AML-193 (cell line): ENCODE measurements around the gene NPY.

Experiments
- DNase-seq, 2 experiments: peaks; one replicate each; lab custom pipeline; 2025; lab: John Stamatoyannopoulos, UW

Gene NPY

DNA sequence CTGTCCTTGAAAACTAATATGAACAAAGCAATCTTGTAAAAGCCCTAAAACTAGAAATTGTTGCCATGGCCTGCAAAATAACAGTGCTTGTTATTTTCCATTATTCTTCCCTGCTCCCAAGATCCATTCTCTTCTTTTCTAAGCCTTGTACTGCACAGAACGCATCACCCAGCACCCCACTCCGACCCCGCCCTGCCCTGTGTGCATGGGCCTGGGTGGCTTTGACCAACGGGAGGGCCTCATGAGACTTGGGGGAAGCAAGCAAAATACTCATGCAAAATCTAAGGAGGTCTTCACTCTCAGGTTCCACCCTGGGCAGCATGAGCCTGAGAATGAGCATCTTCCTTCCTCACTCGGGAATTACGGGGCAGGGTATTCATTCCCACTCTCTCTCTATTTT is 32.4 kb downstream of the NPY start:
- DNase-seq: no peak

DNA sequence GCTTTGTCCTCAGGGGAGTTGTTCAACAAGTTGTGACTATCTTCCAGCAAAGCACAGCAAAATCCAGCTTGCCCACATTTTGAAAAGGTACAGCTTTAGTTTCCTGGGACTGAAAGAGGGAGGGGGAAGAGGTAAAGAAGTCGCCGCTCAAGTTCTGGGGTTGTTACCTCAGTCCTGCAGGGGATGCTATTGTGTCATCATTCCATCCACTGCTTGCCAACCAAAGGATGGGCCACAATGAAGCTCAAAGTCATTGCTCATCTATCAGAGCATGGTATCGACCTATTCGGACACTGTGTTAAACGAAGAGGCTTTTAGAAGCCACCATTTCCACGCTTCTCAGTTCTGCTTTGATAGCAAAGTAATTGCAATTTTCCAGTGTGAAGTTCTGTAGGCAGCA is 34.3 kb downstream of the NPY start:
- no peak for DNase-seq

DNA sequence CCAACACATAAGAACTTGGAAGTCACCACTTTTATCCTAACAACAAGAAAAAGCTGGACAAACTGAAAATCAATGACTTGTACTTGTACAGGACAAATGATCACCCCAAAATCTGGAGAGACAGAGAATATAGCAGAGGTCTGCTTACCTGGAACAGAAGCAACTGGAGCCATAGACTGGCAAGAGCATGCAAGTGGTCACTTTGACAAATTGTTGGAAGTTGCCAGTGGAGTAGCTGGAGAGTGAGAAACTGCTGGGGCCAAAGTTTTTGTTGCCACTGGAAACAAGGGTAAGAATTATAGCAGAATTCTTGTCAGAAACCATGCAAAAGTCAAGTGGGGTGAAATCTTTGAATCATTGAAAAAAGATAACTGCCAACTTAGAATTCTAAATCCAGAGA is 35.2 kb downstream of the NPY start:
- DNase-seq: no peak

DNA sequence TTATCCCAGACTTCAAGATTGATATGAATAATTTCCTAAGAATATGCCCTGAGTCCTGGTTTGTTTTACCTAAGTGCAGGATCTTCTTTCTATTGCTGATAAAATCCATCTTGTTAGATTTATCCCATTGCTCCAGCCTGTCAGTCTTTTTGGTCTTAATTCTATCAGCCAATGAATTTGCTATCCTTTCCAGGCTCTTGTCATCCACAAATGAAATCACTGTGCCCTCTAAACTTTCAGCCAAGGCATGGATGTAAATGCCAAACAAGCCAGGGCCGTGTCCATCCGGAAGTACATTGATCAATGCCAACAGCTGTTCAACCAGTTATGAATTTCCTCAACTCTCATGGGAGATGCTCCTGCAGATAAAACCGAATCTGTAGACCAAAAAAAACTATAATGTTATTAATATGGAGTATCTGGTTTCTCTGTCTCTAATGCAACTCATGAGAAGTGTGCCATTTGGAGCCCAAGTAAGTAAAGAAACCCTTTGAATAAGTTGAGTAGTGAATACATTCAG is 40.0 kb downstream of the NPY start:
- no peak for DNase-seq

DNA sequence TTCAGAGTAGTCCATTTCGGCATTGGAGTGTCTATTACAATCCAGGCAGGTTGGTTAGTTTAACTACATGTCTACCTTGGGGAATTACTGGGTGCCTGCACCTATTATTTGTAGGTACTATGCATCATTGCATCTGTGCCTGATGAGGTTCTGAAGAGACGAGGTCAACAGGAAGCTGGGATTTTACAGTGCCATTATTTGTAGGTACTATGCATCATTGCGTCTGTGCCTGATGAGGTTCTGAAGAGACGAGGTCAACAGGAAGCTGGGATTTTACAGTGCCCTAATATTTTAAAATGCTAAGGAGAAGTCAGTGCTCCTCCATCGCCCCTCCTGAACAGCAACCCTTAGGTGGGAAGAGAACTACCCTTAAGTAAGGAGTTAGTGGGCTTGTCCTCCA is 41.7 kb downstream of the NPY start:
- DNase-seq: no peak

DNA sequence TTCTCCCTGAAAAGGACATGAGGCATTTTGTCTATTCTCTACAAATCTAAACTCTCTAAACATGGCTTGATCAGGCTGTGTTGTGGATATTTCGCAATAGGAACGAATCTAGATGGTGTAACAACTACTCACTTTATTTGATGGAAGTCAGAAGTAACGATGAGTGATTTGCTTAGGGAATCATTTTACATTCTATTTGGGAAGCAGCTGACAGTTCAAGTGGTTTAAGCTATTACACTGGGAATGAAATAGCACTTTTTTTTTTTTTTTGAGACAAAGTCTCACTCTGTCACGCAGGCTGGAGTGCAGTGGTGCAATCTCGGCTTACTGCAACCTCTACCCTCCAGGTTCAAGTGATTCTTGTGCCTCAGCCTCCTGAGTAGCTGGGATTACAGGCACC is 44.1 kb downstream of the NPY start:
- DNase-seq: no peak

DNA sequence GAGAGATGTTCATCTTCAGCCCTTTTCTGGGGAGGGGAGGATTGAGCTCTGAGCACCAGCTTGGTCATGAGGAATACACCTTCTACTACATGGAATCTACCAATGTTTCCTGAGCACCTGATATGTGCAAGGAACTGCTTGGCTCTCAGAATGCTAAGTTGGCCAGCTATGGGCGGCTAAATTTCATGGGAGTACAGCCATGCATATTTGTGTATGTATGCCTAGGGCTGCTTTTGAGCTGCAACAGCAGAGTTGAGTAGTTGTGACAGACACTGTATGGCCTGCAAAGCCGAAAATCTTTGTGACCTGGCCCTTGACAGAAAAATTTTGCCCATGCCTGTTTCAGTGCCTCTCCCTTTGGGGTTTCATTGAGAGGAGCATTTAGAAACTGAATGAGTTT is 44.9 kb downstream of the NPY start:
- DNase-seq: no peak

DNA sequence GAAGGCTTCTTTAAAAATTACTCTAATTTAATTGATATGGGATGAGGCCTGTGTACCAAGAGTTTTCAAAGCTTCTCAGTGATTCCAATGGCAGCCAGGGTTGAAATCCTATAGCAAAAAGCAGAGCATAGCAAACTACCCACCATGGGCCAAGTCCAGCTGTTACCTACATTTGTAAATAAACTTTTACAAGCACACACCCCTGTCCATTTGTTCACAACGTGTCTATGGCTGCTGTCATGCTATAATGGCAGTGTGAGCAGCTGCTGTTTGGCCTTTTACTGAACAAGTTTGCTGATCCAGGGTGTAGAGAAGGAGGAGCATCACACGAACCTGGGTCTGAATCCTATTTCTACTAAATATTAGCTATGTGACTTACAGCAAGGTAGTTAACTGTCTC is 50.0 kb downstream of the NPY start:
- DNase-seq: no peak

DNA sequence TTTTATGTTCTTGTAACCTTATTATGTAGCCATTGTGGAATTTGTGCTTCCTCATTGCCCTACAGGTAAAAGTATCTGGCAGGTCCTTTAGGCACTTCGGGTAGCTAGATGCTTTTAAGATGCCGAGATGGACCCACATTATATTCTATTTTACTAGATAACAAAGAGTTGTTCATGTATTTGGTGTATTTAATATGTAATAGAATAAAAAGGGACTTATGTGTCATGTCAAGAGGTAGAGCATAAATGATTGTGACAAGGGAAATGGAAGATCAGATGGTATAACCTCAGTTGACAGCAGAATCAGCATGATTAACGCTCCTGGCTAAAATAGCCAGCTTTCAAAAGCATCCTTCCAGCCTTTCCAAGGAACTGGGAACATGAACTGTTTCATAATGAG is 50.6 kb downstream of the NPY start:
- no peak for DNase-seq

DNA sequence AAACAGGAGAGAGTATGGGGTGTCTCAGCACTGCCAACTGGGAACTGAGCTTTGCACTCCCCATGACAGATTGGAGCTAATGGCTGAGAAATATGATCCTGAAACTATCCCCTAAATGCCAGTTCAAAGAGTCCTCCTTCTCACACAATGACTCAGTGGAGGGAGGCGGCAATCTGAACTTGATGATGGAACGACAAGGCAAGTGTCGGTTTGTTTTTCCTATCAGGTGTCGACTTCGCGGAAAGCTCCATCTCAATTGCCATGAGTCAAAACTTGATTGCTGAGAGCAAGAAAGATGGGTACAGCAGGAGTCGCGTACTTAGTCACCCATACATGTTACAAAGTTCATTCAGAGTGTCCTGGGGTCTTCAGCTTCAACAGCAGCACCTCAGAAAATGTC is 52.5 kb downstream of the NPY start:
- DNase-seq: no peak

DNA sequence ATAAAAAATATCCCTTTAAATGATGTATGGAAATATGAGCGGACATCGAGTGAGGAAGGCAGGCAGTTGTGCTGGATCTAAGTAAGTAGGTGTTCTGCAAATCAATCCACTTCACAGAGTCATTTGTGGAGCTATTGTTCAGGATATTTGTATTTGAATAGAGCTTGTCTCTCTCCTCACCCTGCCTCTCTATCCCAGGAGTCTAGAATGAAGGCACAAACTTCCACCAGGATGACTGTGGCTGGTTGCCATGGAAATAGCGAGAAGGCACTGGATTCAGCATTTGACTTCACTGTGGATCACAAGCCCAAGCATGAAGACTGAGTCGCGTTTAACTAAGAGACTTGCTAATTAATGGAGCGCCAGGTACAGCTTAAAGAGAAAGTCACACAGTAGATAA is 53.2 kb downstream of the NPY start:
- DNase-seq: no peak

DNA sequence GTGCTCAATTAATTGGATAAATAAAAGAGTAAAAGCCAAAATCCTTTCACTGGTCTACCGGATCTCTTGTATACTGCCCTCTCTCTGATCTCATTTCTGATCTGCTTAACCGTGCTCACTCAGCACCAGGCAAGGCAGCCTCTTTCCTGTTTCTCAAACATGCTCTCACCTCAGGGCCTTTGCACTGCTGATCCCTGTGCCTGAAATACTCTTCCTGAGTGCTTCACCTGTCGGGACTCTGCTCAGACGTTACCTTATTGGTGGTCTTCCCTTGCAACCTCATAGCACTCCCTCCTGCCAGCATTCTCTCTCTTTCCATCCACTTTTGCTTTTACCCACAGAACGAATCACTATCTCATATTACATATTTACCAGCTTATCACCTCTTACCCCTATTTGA is 55.6 kb downstream of the NPY start:
- DNase-seq: no peak

DNA sequence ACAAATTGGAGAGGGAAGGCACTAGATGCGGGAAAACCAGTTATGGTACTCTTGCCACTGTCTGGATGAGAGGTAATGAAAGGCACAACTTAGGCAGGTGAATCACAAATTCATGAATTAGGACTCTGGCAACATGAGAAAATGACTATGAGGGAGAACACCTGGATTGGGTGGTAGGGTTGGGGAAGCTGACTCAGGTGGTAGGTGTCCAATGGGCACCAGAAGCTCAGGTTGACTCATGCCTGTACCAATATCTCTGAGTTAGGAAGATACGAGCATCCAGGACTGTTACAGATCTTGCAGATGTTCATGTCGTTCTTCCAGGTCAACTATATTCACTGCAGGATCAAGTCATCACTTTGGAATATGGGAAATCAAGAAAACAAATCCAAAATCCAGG is 56.7 kb downstream of the NPY start:
- no peak for DNase-seq
